Urothelium cell line (cell line): ENCODE measurements around the gene FRMD5.

Experiments used
- DNase-seq: peaks from one replicate; pipeline ENCODE4 v3.0.0; 2011; ENCODE audit warnings: low spot score, mixed read lengths
- FAIRE-seq: peaks from 2 replicates; lab custom pipeline; 2011; peaks lifted over from hg19 to GRCh38; lab: Jason Lieb, UNC

Gene FRMD5

DNA sequence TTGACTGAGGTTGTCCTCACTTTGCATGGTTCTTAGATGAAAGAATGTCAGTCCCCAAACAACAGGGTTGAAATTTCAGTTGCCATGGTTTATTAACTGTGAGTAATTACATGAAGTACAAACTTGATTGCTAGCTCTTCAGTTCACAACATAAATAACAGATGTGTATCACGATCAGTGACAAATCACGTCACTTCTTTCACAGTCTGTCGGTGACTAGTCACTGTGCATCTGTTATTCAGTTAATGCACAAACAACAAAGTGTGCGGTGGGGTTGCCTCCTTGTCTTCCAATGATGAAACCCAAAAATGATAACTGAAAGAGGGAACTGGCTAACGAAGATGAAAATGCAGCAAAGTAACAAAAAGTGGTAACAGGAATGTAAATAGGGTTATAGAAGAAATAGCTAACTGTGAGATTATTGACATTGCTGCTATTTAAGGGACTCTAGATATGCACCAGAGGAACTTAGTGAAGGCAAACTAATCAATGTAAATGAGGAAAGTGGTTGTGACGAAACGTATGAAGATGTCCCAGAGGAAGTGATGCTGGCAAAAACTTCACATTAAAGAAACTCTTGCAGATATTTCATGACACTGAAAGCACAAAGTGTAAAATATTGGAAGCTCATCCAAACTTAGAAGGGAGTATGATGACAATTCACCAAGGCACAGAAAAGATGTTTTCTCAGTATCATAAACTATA lies 208.9 kb downstream of the FRMD5 start:
- DNase-seq (no peak), FAIRE-seq (no peak)

DNA sequence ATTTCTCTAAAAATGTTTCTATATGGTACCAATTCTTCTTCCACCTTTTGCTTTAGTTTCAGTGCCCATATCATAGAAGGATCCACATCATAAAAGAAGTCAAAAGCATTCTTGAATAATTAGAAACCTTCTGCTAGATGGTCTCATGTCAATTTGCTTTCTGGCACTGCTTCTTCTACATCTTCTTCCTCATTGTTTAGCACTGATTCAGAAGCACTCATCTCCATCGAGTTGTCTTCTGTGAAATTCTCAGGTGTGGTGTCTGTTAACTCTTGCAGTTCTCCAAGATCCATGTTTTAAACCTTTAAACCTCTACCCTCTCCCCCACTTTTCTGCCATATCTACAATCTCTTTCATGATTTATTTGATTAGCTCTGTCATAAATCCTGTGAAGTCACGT lies 213.5 kb downstream of the FRMD5 start:
- no peak for FAIRE-seq

DNA sequence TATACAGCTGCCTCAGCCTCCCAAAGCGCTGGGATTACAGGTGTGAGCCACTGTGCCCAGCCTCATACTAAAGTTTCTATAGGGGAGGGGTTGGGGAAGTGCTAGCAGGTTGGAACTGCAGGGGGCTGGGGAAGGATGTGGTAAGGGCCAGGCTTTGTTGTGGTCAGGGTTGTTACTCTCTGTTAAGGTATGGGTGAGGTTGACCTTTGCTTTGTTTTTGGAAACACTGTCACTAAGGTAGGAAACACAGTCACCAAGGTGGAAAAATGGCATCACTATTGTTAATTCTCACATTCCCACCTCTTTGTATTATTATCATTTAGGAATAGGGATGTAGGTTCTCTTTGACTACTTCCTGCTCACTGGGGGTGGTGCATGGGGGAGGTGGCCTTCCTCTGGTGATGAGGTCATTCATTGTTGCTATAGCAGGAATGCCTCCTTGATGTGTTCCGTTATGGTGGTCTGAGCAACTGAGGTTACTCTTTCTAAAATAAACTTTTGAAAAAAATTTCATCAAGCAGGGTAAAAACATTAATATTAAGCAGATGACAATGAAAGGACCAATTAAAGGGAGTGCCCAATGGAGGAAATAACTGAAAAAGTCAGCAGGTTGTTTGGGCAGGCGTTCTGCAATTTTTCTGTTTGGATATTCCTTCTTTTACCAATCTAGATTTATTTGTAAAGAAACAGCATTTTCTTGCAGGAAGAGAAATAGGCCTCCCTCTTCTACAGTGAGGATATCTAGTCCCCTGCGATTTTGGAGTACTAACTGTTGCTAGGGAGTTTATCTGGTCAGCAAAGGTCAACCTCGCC lies 217.8 kb downstream of the FRMD5 start:
- no peak for FAIRE-seq
- peak; percentile 17 for DNase-seq

More for the DNA sequence above, 213.5 kb downstream of the FRMD5 start:
- DNase-seq, result no peak

DNA sequence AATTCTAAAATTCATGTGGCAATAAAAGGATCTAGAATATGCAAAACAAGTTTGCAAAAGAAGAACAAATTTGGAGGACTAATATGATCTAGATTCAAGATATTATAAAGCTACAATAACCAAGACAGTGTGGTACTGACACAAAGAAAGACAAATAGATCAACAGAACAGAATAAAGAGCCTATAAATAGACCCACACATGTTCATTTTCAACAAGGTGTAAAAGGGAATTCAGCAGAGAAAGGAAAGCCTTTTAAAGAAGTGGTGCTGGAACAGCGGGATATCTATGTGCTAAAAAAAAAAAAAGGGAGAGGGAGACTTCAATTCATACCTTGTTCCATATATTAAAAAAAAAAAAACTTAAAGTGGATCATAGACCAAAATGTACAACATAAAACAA lies 219.3 kb downstream of the FRMD5 start:
- FAIRE-seq (no peak), DNase-seq (no peak)

DNA sequence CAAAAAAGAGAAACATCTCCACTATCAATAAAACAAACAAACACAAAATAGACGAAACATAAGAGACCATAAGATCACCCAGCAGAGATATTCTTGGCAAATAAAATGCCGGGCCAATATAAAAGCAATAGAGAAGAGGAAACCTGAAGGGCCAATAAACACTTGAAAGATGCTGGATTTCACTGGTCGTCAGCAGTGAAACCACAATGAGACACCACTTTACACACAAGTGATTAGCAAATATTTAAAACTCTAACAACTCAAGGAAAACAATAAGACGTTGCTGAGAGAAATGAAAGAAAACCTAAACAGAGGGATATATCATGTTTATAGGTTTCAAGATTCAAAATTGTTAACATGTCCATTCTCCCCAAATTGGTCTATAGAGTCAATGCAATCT lies 219.7 kb downstream of the FRMD5 start:
- DNase-seq (no peak), FAIRE-seq (no peak)

DNA sequence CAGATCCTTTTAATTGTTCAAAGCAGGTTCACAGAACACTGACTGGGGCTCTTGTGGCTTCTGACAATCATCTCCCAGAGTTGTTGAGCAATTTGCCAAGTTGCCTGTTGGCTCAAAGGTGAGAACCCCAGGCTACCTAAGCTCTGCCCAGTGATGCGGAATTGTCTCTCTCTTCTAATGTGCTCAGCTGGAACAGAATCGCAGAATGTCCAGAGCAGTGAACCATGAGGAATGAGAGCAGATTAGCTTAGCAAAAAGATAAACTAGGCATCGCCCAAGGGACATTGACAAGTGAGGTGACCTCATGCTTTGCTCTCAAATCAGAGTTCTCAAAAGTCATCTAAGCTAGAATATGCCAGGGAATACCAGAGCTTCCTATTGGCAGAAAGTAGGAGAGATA lies 220.2 kb downstream of the FRMD5 start:
- FAIRE-seq (no peak), DNase-seq (no peak)

DNA sequence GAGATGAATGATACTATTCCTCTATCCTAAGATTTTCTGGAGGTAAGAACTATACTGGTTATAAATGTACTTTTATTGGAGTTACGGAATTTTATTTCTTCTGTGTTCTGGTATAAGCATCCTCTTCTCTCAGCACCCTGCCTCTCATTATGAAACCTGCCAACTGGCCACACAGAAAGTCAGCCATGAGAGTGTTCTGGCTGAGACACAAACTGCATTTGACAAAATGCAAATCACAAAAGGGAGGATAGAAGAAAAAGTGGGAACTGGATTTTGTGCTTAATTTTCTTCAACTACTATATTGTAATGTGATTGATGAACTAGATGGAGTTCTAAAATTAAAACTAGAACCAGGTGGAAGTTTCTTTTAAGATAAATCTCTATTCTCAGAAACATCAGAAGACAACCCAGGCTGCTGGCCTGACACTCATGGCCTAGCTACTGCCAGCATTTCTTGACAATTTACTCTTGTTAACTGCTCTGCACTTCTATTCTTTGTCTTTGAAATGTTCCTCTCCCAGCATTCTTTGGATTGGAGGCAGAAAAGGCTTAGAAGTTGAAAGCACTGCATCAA lies 225.2 kb downstream of the FRMD5 start:
- DNase-seq, result no peak

DNA sequence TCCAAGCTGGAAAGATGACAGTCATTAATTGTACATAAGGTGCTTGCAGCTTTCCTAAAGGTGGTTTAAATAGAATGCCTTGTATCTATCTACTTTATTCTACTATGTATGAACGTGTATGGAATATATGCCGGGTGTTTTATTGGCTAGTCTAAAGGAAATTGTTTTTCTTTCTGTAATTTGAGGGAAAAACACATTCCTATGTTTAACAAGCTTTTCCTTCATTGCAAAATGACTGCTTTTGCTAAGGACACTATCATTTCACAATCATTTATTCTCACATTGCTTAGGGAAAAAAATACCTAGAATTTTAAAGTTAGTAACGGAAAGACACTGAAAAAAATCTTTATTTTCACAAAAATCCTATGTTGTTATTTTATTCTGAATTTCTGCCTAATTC lies 226.5 kb downstream of the FRMD5 start:
- DNase-seq, result no peak
- FAIRE-seq, result no peak

More for the DNA sequence above, 225.2 kb downstream of the FRMD5 start:
- FAIRE-seq, result no peak

DNA sequence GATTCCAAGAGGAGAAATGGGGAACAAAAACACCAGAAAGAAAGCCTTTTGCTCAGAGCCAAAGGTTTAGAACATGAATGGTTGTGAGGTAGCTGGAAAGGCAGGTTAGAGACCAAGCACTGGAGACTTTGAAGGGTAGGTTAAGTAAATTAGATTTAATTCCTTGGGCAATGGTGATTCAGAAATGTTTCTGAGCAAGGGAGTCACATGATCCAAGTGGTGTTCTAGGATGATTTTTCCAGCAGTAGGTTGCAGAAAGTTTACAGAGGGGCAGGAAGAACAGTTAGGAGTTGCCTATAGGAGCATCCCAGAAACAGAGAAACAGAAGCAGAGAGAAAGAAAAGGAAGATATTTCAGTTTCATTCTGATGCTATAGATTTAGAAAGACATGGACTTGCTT lies 228.4 kb downstream of the FRMD5 start:
- DNase-seq (no peak), FAIRE-seq (no peak)

DNA sequence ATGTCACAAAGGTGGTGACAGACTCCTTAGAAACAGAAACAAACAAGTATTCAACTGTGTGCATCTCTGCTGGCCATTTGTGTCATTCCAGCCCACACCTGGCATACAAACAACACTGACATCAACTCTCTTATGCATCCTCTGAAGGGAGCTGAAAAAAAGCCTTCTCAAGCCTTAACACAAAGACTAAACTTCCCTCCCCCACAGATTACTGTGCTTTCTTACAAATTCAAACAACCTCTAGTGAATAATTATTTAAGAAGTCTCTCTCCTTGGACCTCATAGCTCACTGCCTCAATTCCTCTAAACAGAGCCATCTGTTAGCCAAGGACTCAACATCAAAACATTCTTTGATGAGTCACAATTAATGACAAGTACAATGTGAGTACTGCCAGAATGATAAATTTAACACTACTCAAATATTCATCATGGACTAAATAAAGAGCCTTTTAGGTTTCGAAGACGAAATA lies 236.2 kb downstream of the FRMD5 start:
- FAIRE-seq (no peak), DNase-seq (peak; percentile 7)

DNA sequence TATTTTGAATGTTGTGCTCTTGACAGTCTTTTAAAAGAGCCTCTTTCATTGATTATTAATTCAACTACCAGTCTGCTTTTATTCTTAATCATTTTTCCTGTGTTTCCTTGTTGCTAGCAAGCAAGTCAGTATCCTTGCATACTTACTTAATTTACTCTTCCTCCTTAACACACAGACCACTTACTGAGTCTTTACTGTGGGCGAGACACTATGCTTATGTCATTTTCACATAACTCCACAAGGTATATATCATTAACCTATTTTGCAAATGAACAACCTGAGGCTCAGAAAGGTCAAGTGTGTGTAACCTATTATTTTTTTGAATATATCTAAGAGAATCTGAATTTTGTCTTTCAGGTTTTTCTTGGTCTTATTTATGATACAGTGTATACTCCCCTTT lies 237.3 kb downstream of the FRMD5 start:
- FAIRE-seq, result no peak
- no peak for DNase-seq

DNA sequence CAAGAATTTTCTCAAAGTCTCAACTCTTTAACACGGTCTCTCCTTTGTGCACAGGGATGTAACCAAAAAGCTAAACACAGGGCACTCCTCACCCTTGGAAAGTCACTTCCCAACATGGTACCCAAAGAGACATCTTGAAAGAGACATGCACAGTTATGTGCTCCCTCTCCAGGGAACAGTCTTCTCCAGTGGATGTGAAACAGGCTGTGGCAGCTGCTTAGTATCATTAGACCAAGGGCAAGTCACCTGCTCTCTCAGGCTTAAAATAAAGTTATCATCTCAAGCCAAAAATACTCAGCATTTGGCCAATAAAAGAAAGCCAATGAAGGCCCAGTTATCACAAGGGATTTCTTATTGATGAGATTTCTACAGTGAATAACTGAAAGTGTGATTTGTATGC lies 239.9 kb downstream of the FRMD5 start:
- DNase-seq (no peak), FAIRE-seq (no peak)

DNA sequence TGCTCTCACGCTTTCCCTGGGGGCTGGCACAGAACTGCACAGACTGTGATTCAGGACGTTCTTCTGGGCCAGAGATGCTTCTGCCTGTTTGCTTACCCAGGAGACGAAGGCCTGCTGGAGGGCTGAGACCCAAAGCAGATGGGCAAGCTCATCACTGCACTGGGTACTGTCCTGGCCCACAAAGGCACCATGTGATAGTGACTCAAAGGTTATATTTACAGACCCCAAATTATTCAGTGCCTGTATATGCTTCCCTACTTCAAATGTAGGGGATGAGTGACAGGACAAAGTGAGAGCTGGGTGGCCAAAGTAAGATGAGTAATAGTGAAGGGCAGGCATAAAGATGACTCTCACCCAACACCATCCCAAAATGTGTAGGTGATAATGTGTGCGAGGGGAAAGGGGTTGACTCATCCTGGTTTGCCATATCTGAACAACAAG lies 240.9 kb downstream of the FRMD5 start:
- no peak for DNase-seq
- no peak for FAIRE-seq

DNA sequence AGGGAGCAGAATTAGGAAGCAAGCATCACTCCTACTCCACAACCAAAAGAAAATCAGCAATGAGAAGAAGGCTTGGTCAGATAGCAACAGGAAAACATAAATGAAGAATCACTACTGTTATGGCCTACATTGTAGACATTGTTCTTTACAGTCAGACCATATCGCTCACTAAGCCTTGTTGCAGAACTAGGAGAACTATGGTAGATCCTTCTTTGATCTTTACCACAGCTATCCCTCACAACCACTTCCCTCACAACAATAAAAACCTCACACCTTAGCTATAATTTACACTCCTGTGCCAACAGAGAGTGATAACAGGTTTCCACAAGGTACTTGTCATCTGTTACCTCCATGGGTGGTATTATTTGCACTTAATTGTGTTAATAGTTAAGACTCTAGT lies 241.7 kb downstream of the FRMD5 start:
- no peak for FAIRE-seq
- DNase-seq, result no peak

DNA sequence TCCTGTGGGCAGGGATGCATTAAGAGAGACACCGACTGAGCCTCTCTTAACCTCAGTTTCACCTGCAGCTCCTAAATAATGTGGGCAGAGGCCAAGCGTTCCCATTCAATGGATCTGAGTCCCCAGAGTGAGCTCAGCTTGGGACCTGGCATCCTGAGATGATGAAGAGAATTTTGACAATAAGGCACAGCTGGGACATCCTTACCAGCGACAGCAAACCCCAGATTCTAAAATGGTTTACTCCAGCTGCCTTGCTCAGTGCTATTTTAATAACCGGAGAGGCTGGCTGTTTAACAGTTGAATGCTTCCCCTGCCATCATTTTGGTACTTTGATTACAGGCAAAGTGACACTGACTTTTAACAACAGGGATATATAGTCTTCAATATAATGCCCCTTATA lies 244.5 kb downstream of the FRMD5 start:
- no peak for DNase-seq
- no peak for FAIRE-seq

DNA sequence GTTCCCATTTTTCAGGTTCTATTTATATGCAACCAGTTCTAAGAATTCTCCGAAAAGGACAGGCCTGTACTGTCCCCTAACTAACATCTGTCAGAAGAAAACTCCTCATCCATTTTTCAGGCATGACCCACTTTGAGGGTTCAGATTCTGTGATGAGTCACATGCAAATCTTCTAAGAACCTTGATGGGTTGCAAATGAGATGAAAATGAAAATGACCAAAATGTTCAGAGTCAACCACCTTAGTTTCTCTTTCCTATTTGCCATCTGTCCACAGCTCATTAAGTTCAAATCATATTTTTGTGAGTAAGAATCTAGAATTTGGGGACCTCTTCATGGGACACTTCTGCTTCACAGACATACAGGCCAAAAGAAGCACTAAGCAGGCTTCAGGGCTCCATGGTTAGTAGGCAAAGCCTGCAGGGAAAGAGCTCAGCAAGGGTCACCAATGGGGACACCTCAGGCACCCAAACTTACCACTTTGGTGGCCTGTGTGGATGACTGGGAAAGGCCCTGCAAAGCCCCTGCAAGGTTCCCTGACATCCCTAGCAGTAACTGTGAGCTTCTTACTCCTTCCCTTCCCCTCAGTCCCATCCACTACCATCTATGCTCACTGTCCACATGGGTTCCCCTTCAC lies 246.3 kb downstream of the FRMD5 start:
- no peak for FAIRE-seq
- DNase-seq, result no peak

DNA sequence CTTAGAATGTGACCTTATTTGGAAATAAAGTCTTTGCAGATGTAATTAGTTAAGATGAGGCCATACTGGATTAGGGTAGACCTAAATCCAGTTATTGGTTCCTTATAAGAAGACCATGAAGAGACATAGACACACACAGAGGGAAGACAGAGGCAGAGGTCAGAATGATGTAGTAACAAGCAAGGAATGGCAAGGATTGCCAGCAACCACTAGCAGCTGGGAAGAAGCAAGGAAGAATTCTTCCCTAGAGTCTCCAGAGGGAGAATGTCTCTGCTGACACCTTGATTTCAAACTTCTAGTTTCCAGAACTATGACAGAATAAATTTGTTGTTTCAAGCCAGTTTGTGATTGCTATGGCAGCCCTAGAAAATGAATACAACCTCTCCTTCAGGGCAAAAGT lies 251.6 kb downstream of the FRMD5 start:
- DNase-seq (no peak), FAIRE-seq (no peak)

DNA sequence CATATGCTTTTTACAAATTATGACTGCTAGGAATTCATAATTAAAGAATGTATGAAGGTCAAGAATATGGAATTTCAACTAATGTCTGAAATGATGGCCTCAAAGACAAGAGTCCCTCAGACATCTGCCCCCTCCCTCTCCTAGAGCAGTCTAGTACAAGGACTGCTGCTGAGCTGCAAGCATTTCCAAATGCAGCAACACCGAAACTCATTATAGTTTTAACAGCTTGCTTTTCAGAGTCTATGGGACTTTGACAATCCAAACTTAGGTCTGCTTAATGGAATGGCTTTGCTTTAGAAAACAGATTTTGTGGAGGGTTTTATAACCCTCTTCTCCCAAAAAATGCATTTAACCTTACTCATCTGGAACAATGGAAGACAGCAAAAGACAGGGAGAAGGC lies 252.9 kb downstream of the FRMD5 start:
- DNase-seq (no peak), FAIRE-seq (no peak)

DNA sequence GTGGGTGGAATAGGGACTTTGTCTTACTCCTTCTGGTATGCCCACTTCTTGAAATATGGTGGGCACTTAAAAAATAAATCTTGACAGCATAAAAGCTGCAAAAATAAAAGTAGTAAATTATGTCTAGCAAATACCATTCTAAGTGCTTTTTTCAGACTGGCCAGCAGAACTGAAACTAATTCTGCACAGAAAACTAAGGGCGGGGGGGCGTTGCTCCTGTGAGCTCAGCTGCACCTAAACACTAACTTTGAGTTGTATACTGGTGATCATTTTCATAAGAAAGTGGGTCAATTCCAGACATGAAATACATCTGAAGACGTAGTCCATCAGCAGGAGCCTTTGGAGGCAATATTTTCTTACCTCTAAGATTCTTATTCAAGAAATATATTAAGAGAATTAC lies 253.5 kb downstream of the FRMD5 start:
- FAIRE-seq (no peak), DNase-seq (no peak)

DNA sequence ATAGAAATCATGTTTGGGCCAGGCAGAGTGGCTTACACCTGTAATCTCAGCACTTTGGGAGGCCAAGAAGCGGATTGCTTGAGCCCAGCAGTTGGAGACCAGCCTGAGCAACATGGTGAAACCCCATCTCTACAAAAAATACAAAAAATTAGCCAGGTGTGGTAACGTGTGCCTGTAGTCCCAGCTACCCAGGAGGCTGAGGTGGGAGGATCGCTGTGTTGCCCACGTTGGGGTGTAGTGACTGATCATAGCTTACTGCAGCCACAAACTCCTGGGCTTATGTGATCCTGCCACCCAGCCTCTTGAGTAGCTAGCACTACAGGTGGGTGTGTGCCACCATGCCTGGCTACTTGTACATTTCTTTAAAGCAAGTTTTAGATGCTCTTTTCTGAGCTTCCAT lies 254.0 kb downstream of the FRMD5 start:
- DNase-seq (no peak), FAIRE-seq (no peak)

DNA sequence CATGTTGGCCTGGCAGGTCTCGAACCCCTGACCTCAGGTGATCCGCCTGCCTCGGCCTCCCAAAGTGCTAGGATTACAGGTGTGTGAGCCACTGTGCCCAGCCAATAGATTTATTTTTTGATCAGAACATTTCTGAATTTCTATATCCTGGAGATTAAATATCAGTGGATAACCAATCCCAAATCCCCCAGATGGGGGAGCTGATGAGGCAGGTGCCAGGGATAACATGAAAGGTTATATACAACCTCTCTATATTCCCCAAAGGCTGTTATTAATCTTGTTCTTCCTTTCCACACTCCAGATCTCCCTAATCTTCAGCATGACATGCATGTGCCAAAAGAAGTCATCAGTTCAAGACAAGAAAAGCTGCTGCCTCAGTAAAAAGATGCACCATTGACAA lies 256.0 kb downstream of the FRMD5 start:
- DNase-seq (peak; percentile 18), FAIRE-seq (no peak)
